ENCODE measurements around the gene BAZ2A.

BAZ2A gene

DNA sequence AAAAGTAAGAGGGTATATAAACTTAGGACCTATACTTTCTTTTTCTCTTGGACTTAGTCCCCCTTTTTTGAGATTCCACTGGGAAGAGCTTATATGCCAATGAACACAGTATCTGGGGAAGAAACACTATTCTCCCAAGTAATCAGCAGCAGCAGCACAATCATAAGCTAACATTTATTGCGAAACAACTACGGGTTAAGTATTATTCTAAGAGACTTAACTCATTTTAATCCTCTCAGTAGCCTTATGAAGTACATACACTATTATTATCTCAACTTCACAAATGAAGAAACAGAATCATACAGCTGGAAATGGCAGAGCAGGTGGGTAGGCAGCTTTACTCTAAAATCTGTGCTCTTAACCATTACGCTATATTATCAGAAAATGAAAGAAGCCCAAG, 27.9 kb downstream of the BAZ2A start:
- TF ChIP-seq, protein P1, sequence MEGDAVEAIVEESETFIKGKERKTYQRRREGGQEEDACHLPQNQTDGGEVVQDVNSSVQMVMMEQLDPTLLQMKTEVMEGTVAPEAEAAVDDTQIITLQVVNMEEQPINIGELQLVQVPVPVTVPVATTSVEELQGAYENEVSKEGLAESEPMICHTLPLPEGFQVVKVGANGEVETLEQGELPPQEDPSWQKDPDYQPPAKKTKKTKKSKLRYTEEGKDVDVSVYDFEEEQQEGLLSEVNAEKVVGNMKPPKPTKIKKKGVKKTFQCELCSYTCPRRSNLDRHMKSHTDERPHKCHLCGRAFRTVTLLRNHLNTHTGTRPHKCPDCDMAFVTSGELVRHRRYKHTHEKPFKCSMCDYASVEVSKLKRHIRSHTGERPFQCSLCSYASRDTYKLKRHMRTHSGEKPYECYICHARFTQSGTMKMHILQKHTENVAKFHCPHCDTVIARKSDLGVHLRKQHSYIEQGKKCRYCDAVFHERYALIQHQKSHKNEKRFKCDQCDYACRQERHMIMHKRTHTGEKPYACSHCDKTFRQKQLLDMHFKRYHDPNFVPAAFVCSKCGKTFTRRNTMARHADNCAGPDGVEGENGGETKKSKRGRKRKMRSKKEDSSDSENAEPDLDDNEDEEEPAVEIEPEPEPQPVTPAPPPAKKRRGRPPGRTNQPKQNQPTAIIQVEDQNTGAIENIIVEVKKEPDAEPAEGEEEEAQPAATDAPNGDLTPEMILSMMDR (conservative IDR thresholded peaks at IDR 0.05) = no peak
- no peak overlapping the region for H3K27ac ChIP-seq

DNA sequence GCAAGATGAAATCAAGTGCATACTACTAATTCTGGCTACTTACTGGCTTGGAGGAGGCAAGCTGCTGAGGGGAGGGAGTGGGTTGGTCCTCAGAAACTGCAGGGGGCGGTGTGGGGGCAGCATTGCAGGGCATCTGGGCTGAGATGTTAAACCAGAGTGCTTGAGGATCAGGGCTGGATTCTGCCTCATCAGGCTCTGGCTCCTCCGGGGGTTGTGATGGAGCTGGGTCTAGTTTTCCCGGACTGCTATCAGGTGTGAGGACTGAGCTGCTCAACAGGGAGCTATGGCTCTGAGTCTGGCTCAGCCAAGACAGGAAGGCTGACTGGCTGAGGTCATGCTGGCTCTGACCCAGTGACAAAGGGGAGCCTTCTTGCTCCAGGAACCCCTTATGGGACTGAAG, 28.6 kb downstream of the BAZ2A start:
- H3K27ac ChIP-seq = no peak overlapping the region
- TF ChIP-seq, protein P1 (conservative IDR thresholded peaks at IDR 0.05) = peak; percentile 20; the same call in 1 of the 2 replicates

DNA sequence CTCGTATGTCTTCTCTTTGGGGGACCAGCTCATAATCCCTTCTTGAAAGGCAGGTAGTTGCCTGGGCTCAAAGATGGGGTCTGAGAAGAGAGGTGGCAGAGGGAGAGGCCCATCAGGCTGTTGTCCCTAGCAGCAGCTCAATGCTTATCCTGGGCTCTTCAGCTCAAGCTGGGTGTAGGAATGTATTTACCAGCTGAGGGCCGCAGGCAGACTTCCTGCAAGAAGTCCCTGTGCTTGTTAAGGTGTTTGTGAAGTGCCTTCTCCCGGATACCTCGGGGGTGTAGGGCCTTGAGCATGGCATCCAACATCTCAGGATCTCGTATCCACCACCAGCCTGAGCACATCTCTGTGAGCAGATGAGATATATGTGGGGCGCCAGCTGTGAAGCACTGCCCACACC, 29.4 kb downstream of the BAZ2A start:
- H3K27ac ChIP-seq = no peak overlapping the region
- TF ChIP-seq, protein P1 (conservative IDR thresholded peaks at IDR 0.05) = no peak

GRCh38 chr12:56599797-56600196, 30.3 kb downstream of the BAZ2A start:
- TF ChIP-seq, protein P1 (conservative IDR thresholded peaks at IDR 0.05) = no peak
- no peak overlapping the region for H3K27ac ChIP-seq

- no peak overlapping the region for H3K27ac ChIP-seq
- TF ChIP-seq, protein P1 (conservative IDR thresholded peaks at IDR 0.05) = no peak
Observed at GRCh38 chr12:56599041-56599440, 31.1 kb downstream of the BAZ2A start.

- TF ChIP-seq, protein P1 (conservative IDR thresholded peaks at IDR 0.05) = no peak
- H3K27ac ChIP-seq = no peak overlapping the region
Observed at GRCh38 chr12:56596815-56597214, 33.3 kb downstream of the BAZ2A start.

DNA sequence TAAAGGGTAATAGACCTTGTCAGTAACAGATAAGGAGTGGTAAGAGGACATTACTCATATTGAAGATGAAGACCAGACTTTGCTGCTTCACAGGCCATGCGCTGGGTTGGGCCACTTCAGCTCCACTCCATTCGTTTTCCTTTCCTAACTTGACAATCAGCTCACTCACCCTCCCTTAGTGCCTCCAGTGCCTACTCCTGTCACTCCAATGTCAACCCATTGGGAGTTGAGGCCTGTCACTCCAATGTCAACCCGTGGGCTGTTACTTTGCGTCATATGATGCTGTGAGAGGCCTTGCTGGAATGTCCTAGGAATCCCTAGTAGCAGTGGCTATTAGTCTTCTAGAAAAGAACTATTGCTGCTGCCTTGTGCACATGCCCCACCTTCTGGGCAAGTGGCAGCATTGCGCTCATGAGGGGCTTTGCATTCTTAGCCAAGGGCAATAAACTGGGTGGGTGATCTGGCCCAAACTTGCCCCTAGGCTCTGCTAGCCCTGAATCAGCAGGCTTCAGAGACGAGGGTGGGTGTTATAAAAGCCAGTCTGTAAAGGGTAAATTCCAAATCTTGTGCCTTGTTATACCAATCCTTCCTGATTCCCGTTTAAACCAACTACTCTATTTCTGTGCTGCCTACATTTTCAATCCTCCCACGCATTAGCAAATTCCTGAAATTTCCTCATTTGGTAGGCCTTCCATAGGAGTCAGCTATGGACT, 36.1 kb downstream of the BAZ2A start:
- TF ChIP-seq, protein P1 (conservative IDR thresholded peaks at IDR 0.05) = peak; percentile 92
- H3K27ac ChIP-seq = 0 out of 2 replicates have a peak overlapping the region, but pooled peaks have one; percentile 3

Data from VCaP (cell line).